ENCODE measurements around the gene RET.
"Not testable (repeated sequence)": the region's sequence is repeated elsewhere in the genome, so short reads cannot be mapped to it uniquely, and the experiment has no call there.

Gene RET

GRCh38 chr10:43094085-43094484, 17.2 kb downstream of the RET start:
- no peak overlapping the region for H2AFZ ChIP-seq (ENCODE audit: low read depth, low read length)
- no peak overlapping the region for H3K27ac ChIP-seq (ENCODE audit: low read length)
- H3K4me3 ChIP-seq (ENCODE audit: low read depth in 1 of 2, low read length in 2 of 2): no peak overlapping the region
- no peaks in the 10 kb centered on the region for H3K79me2 ChIP-seq (ENCODE audit: insufficient read depth, low read length)
- no peaks in the 10 kb centered on the region for H3K4me1 ChIP-seq (ENCODE audit: insufficient read depth, low read length)
- H3K27me3 ChIP-seq (ENCODE audit: insufficient read depth, low read length, poor library complexity): no peaks in the 10 kb centered on the region
- no peaks in the 10 kb centered on the region for H3K36me3 ChIP-seq (ENCODE audit: insufficient read depth, low read length)
- H4K20me1 ChIP-seq (ENCODE audit: insufficient read depth, low read length): no peaks in the 10 kb centered on the region; the same call in 1 of the 2 replicates
- no peaks in the 10 kb centered on the region for H3K9me3 ChIP-seq (ENCODE audit: insufficient read depth, low read length, severe bottlenecking)
- H3K9ac ChIP-seq (ENCODE audit: low read depth, low read length): no peak overlapping the region
- H3K4me2 ChIP-seq (ENCODE audit: insufficient read depth, low read length): no peak overlapping the region
- DNase-seq (no peak), ATAC-seq (ENCODE audit: insufficient read depth, low read depth) (no peak)
- TF ChIP-seq CTCF (IDR thresholded peaks at IDR 0.05; ENCODE audit: borderline replicate concordance, extremely low read depth, low read length, poor library complexity, severe bottlenecking): no peak
- no peak for TF ChIP-seq EZH2 (IDR thresholded peaks at IDR 0.05; ENCODE audit: borderline replicate concordance, low read depth, low read length, severe bottlenecking)

GRCh38 chr10:43099339-43099738, 22.5 kb downstream of the RET start:
- not testable (repeated sequence) for H3K4me3 ChIP-seq (ENCODE audit: low read depth in 1 of 2, low read length in 2 of 2); H3K9me3 ChIP-seq (ENCODE audit: insufficient read depth, low read length, severe bottlenecking); H3K36me3 ChIP-seq (ENCODE audit: insufficient read depth, low read length); H4K20me1 ChIP-seq (ENCODE audit: insufficient read depth, low read length); H3K4me1 ChIP-seq (ENCODE audit: insufficient read depth, low read length); H3K27me3 ChIP-seq (ENCODE audit: insufficient read depth, low read length, poor library complexity); ATAC-seq (ENCODE audit: insufficient read depth, low read depth); H3K79me2 ChIP-seq (ENCODE audit: insufficient read depth, low read length); H3K4me2 ChIP-seq (ENCODE audit: insufficient read depth, low read length); H3K27ac ChIP-seq (ENCODE audit: low read length); DNase-seq; H2AFZ ChIP-seq (ENCODE audit: low read depth, low read length); H3K9ac ChIP-seq (ENCODE audit: low read depth, low read length)

GRCh38 chr10:43099928-43100327, 23.1 kb downstream of the RET start:
- Histone ChIP-seq H3K4me1 (ENCODE audit: insufficient read depth, low read length) (no peaks in the 10 kb centered on the region), H3K9ac (ENCODE audit: low read depth, low read length) (no peak overlapping the region), H3K27ac (ENCODE audit: low read length) (no peak overlapping the region), H2AFZ (ENCODE audit: low read depth, low read length) (no peak overlapping the region), H3K9me3 (ENCODE audit: insufficient read depth, low read length, severe bottlenecking) (no peaks in the 10 kb centered on the region), H4K20me1 (ENCODE audit: insufficient read depth, low read length) (no peaks in the 10 kb centered on the region; the same call in 1 of the 2 replicates), H3K79me2 (ENCODE audit: insufficient read depth, low read length) (no peaks in the 10 kb centered on the region), H3K4me2 (ENCODE audit: insufficient read depth, low read length) (no peak overlapping the region), H3K27me3 (ENCODE audit: insufficient read depth, low read length, poor library complexity) (no peaks in the 10 kb centered on the region), H3K36me3 (ENCODE audit: insufficient read depth, low read length) (no peaks in the 10 kb centered on the region), H3K4me3 (ENCODE audit: low read depth in 1 of 2, low read length in 2 of 2) (no peak overlapping the region)
- DNase-seq (no peak), ATAC-seq (ENCODE audit: insufficient read depth, low read depth) (no peak)
- TF ChIP-seq CTCF (IDR thresholded peaks at IDR 0.05; ENCODE audit: borderline replicate concordance, extremely low read depth, low read length, poor library complexity, severe bottlenecking): no peak
- no peak for TF ChIP-seq EZH2 (IDR thresholded peaks at IDR 0.05; ENCODE audit: borderline replicate concordance, low read depth, low read length, severe bottlenecking)

- H2AFZ ChIP-seq (ENCODE audit: low read depth, low read length): no peak overlapping the region
- H3K79me2 ChIP-seq (ENCODE audit: insufficient read depth, low read length): no peaks in the 10 kb centered on the region
- no peaks in the 10 kb centered on the region; the same call in 1 of the 2 replicates for H4K20me1 ChIP-seq (ENCODE audit: insufficient read depth, low read length)
- peaks cover 3% of the 10 kb centered on the region for H3K4me1 ChIP-seq (ENCODE audit: insufficient read depth, low read length)
- no peaks in the 10 kb centered on the region for H3K9me3 ChIP-seq (ENCODE audit: insufficient read depth, low read length, severe bottlenecking)
- H3K27ac ChIP-seq (ENCODE audit: low read length): no peak overlapping the region
- no peak overlapping the region for H3K9ac ChIP-seq (ENCODE audit: low read depth, low read length)
- ATAC-seq (ENCODE audit: insufficient read depth, low read depth) (no peak), DNase-seq (no peak)
- H3K4me2 ChIP-seq (ENCODE audit: insufficient read depth, low read length): no peak overlapping the region
- no peaks in the 10 kb centered on the region for H3K27me3 ChIP-seq (ENCODE audit: insufficient read depth, low read length, poor library complexity)
- H3K36me3 ChIP-seq (ENCODE audit: insufficient read depth, low read length): no peaks in the 10 kb centered on the region
- H3K4me3 ChIP-seq (ENCODE audit: low read depth in 1 of 2, low read length in 2 of 2): no peak overlapping the region
- TF ChIP-seq EZH2 (IDR thresholded peaks at IDR 0.05; ENCODE audit: borderline replicate concordance, low read depth, low read length, severe bottlenecking): no peak
- TF ChIP-seq CTCF (IDR thresholded peaks at IDR 0.05; ENCODE audit: borderline replicate concordance, extremely low read depth, low read length, poor library complexity, severe bottlenecking): no peak
Measured at GRCh38 chr10:43100366-43100765, 23.5 kb downstream of the RET start.

All from DND-41 (cell line).